Dedifferentiated amniotic fluid mesenchymal stem cell (primary cell): Measurements from ENCODE around the gene SLF2.

ENCODE experiments used
- DNase-seq: peaks from one replicate; pipeline ENCODE4 v3.0.0-alpha.2; 2016; ENCODE audit errors: extremely low spot score

SLF2 gene

GRCh38 chr10:100901051-100901450 lies 11.7 kb upstream of the SLF2 start:
- no peak for DNase-seq

- DNase-seq: no peak
Measured at GRCh38 chr10:100902622-100903021, 10.1 kb upstream of the SLF2 start.

GRCh38 chr10:100904917-100905316 lies 7.8 kb upstream of the SLF2 start:
- no peak for DNase-seq

GRCh38 chr10:100907175-100907574 lies 5.6 kb upstream of the SLF2 start:
- DNase-seq: no peak

- no peak for DNase-seq
Measured at GRCh38 chr10:100907773-100908363, 4.9 kb upstream of the SLF2 start.

- no peak for DNase-seq
Measured at GRCh38 chr10:100908378-100908777, 4.4 kb upstream of the SLF2 start.

GRCh38 chr10:100909501-100910263 lies 3.1 kb upstream of the SLF2 start:
- no peak for DNase-seq

- DNase-seq: no peak
Measured at GRCh38 chr10:100911472-100911871, 1.3 kb upstream of the SLF2 start.

- no peak for DNase-seq
Measured at GRCh38 chr10:100912013-100912604, 654 bp upstream of the SLF2 start.

- peak; percentile 18 for DNase-seq
Measured at GRCh38 chr10:100913470-100913865, 705 bp downstream of the SLF2 start.

- DNase-seq: no peak
Measured at GRCh38 chr10:100917071-100917470, 4.3 kb downstream of the SLF2 start.

GRCh38 chr10:100923580-100923979 lies 10.8 kb downstream of the SLF2 start:
- no peak for DNase-seq

GRCh38 chr10:100927266-100927665 lies 14.5 kb downstream of the SLF2 start:
- no peak for DNase-seq

- DNase-seq: no peak
Measured at GRCh38 chr10:100928039-100928438, 15.3 kb downstream of the SLF2 start.

- no peak for DNase-seq
Measured at GRCh38 chr10:100930368-100930767, 17.6 kb downstream of the SLF2 start.

- no peak for DNase-seq
Measured at GRCh38 chr10:100934084-100934659, 21.4 kb downstream of the SLF2 start.

GRCh38 chr10:100939763-100940344 lies 27.1 kb downstream of the SLF2 start:
- DNase-seq: peak; percentile 52

- DNase-seq: no peak
Measured at GRCh38 chr10:100942229-100942628, 29.5 kb downstream of the SLF2 start.

GRCh38 chr10:100943508-100943907 lies 30.7 kb downstream of the SLF2 start:
- no peak for DNase-seq

- DNase-seq: no peak
Measured at GRCh38 chr10:100945754-100946153, 33.0 kb downstream of the SLF2 start.

GRCh38 chr10:100948916-100949315 lies 36.2 kb downstream of the SLF2 start:
- DNase-seq: no peak

GRCh38 chr10:100960251-100960650 lies 47.5 kb downstream of the SLF2 start:
- no peak for DNase-seq
